ENCODE measurements around the gene MPPED1. TPM values are rescaled to one million over a fixed set of nuclear protein-coding genes. Genes with fewer than 3 reads are reported as not detected.

Gene MPPED1
- total and polyA plus RNA-seq, 2 donors (not counting 1 experiment from before 2014, with no cell fraction given): 0.13 TPM; not detected in 1

- Histone ChIP-seq H3K27me3 (replicated peaks in 1 of 4; ENCODE audit: control extremely low read depth in 1 of 4, control insufficient read depth in 3 of 4, insufficient read depth in 4 of 4, low read length in 3 of 4) (peaks cover 0 to 23% (median 5%) of the 10 kb centered on the region in 4 experiments), H3K4me1 (ENCODE audit: control insufficient read depth in 2 of 2, insufficient read depth in 2 of 2, low read length in 2 of 2) (no peaks in the 10 kb centered on the region), H3K36me3 (replicated peaks in 1 of 2; ENCODE audit: control extremely low read depth in 1 of 2, control insufficient read depth in 1 of 2, extremely low read depth in 1 of 2, insufficient read depth in 2 of 2, low read length in 1 of 2) (no peaks in the 10 kb centered on the region), H2AFZ (ENCODE audit: insufficient read depth, low read depth, low read length, poor library complexity, severe bottlenecking) (no peak overlapping the region), H4K20me1 (ENCODE audit: control insufficient read depth, insufficient read depth, low read length, poor library complexity, severe bottlenecking) (no peaks in the 10 kb centered on the region), H3K79me2 (ENCODE audit: control insufficient read depth, insufficient read depth, low read length) (no peaks in the 10 kb centered on the region), H3K4me2 (replicated peaks; ENCODE audit: low read depth, low read length, poor library complexity, severe bottlenecking) (no peak overlapping the region), H3K27ac (ENCODE audit: low read length in 2 of 2) (no peak overlapping the region), H3K9me3 (ENCODE audit: control extremely low read depth in 1 of 3, control insufficient read depth in 2 of 3, insufficient read depth in 1 of 3, low read length in 2 of 3) (no peaks in the 10 kb centered on the region), H3K4me3 (ENCODE audit: control extremely low read depth in 1 of 5, extremely low read depth in 1 of 5, insufficient read depth in 1 of 5, low read depth in 2 of 5, low read length in 4 of 5) (no peak overlapping the region), H3K9ac (ENCODE audit: low read length) (no peak overlapping the region)
- TF ChIP-seq CTCF (IDR thresholded peaks at IDR 0.05) (no peak), EZH2 (IDR thresholded peaks at IDR 0.05; ENCODE audit: borderline replicate concordance, insufficient read depth, low read depth, low read length, poor library complexity, severe bottlenecking) (no peak)
- intact Hi-C loops (cut with micrococcal nuclease): no loop called here
- Mint-ChIP-seq H3K27ac (no peak overlapping the region), H3K4me3 (no peak overlapping the region), H3K27me3 (peaks cover 44% of the 10 kb centered on the region), H3K9me3 (ENCODE audit: insufficient read depth) (no peaks in the 10 kb centered on the region), H3K4me1 (peaks cover 1% of the 10 kb centered on the region)
- CTCF ChIA-PET: no interaction called here
- ATAC-seq (ENCODE audit: low read depth) (no peak), DNase-seq (no peak)
- POLR2A ChIA-PET: no interaction called here
- WGBS (ENCODE audit: insufficient coverage): 85% methylated on average over 7 of the region's 7 CpGs
Observed at GRCh38 chr22:43415681-43416080, 3.9 kb downstream of the MPPED1 start.

GRCh38 chr22:43417555-43417954, 5.7 kb downstream of the MPPED1 start:
- Mint-ChIP-seq H3K9me3 (ENCODE audit: insufficient read depth) (no peaks in the 10 kb centered on the region), H3K27me3 (peaks cover 37% of the 10 kb centered on the region), H3K4me1 (peaks cover under 1% of the 10 kb centered on the region), H3K27ac (no peak overlapping the region), H3K4me3 (no peak overlapping the region)
- Histone ChIP-seq H3K4me2 (replicated peaks; ENCODE audit: low read depth, low read length, poor library complexity, severe bottlenecking) (no peak overlapping the region), H3K36me3 (replicated peaks in 1 of 2; ENCODE audit: control extremely low read depth in 1 of 2, control insufficient read depth in 1 of 2, extremely low read depth in 1 of 2, insufficient read depth in 2 of 2, low read length in 1 of 2) (no peaks in the 10 kb centered on the region), H3K27me3 (replicated peaks in 1 of 4; ENCODE audit: control extremely low read depth in 1 of 4, control insufficient read depth in 3 of 4, insufficient read depth in 4 of 4, low read length in 3 of 4) (peaks cover 0 to 15% (median 3%) of the 10 kb centered on the region in 4 experiments), H3K4me1 (ENCODE audit: control insufficient read depth in 2 of 2, insufficient read depth in 2 of 2, low read length in 2 of 2) (no peaks in the 10 kb centered on the region), H3K9me3 (ENCODE audit: control extremely low read depth in 1 of 3, control insufficient read depth in 2 of 3, insufficient read depth in 1 of 3, low read length in 2 of 3) (no peaks in the 10 kb centered on the region), H2AFZ (ENCODE audit: insufficient read depth, low read depth, low read length, poor library complexity, severe bottlenecking) (no peak overlapping the region), H3K9ac (ENCODE audit: low read length) (no peak overlapping the region), H4K20me1 (ENCODE audit: control insufficient read depth, insufficient read depth, low read length, poor library complexity, severe bottlenecking) (no peaks in the 10 kb centered on the region), H3K79me2 (ENCODE audit: control insufficient read depth, insufficient read depth, low read length) (no peaks in the 10 kb centered on the region), H3K4me3 (ENCODE audit: control extremely low read depth in 1 of 5, extremely low read depth in 1 of 5, insufficient read depth in 1 of 5, low read depth in 2 of 5, low read length in 4 of 5) (no peak overlapping the region), H3K27ac (ENCODE audit: low read length in 2 of 2) (no peak overlapping the region)
- ChIA-PET CTCF (no interaction called here), POLR2A (no interaction called here)
- TF ChIP-seq CTCF (IDR thresholded peaks at IDR 0.05) (no peak), EZH2 (IDR thresholded peaks at IDR 0.05; ENCODE audit: borderline replicate concordance, insufficient read depth, low read depth, low read length, poor library complexity, severe bottlenecking) (no peak)
- DNase-seq: no peak
- intact Hi-C loops (cut with micrococcal nuclease): no loop called here
- WGBS (ENCODE audit: insufficient coverage): 91% methylated on average over 9 of the region's 11 CpGs
- no peak for ATAC-seq (ENCODE audit: low read depth)

All from B cell (primary cell).